Right lobe of liver (tissue), 6 donors: ENCODE measurements around the gene ODF2. TPM values are rescaled to one million over a fixed set of nuclear protein-coding genes. Genes with fewer than 3 reads are reported as not detected.

ENCODE experiments used
- ATAC-seq, 4 donors: fragments of 200-7000 bp; cut with Tn5 transposase; one replicate each; pipeline ENCODE4 v1.9.1; 2020; ENCODE audit warnings: mild to moderate bottlenecking in 4 of 4, moderate library complexity in 4 of 4
- DNase-seq, 3 donors: peaks; one replicate each; pipeline ENCODE4 v3.0.0-alpha.2; 2020
- H3K27ac ChIP-seq, 3 donors: fragments of 200-600 bp; one replicate each; pipeline ENCODE4 v1.8.0; 2022
- H3K27me3 ChIP-seq, 2 donors: fragments of 200-600 bp; one replicate each; pipeline ENCODE4 v1.8.0; 2022
- H3K36me3 ChIP-seq, 4 donors: fragments of 200-600 bp; sonication (generic) in 1 of 4; one replicate each; pipeline versions ENCODE4 v1.5.1 to v1.8.0; 2017 to 2022; ENCODE audit warnings: control low read depth in 1 of 4
- H3K4me1 ChIP-seq, 4 donors: fragments of 200-600 bp; sonication (generic) in 1 of 4; one replicate each; pipeline versions ENCODE4 v1.5.1 to v1.8.0; 2017 to 2022; ENCODE audit warnings: control low read depth in 1 of 4
- H3K4me3 ChIP-seq, 3 donors: fragments of 200-600 bp; one replicate each; pipeline ENCODE4 v1.8.0; 2022
- H3K9me3 ChIP-seq, 4 donors: fragments of 200-600 bp; sonication (generic) in 1 of 4; one replicate each; pipeline versions ENCODE4 v1.5.1 to v1.8.0; 2017 to 2022; ENCODE audit warnings: control low read depth in 1 of 4
- POLR2A ChIP-seq: fragments of 450-650 bp; IDR thresholded peaks from one replicate; pipeline ENCODE4 v1.6.1; 2017; ENCODE audit warnings: antibody characterized with exemption, mild to moderate bottlenecking
- WGBS: methylation state at CpG from one replicate; pipeline ENCODE4 v1.1.6; 2018; ENCODE audit warnings: low coverage, low lambda C conversion rate; ENCODE audit not compliant: insufficient coverage; ENCODE audit errors: missing lambda C conversion rate; 5-methylcytosine and 5-hydroxymethylcytosine counted together
- intact Hi-C, 2 donors: fragments of 100-400 bp; cut with DNase I; formaldehyde crosslinking; loops; one replicate each; pipeline versions ENCODE4 v1.11.2 to v1.14.1; 2022
- total RNA-seq, 6 experiments: library from RNA; depleted of rRNA in 2 of 6; stranded (reverse); fragments of >200 nt in 2 of 6; fragmentation: NEBNext Ultra II Directional in 3 of 6; extraction: Animal tissue kit (Norgen Biotek cat#: 25700) in 3 of 6; gene quantifications; one replicate each; pipeline versions ENCODE4 v1.1.0 to v1.2.4, GENCODE V29; 2016 to 2023
- TF ChIP-seq, protein P1 (sequence below), 4 donors: fragments of 200-600 bp in 3 of 4; fragments of 450-650 bp in 1 of 4; IDR thresholded peaks; one replicate each; pipeline versions ENCODE4 v1.5.1 to v1.8.0; 2016 to 2022; ENCODE audit warnings: antibody characterized with exemption in 4 of 4, mild to moderate bottlenecking in 2 of 4
- donor health status: DM: no; HTN: yes; CAD: no.
- donor health status: DM: no; HTN: no; CAD: no.
- donor health status: DM: no; HTN: no; CAD: no.
- donor health status: DM: no; HTN: yes; CAD: no.
- donor health status: DM: no; HTN: yes; CAD: no.

The ODF2 gene
- total RNA-seq, 6 experiments from 2014 or later: 5.5 to 17.1 (median 10.8) TPM

DNA sequence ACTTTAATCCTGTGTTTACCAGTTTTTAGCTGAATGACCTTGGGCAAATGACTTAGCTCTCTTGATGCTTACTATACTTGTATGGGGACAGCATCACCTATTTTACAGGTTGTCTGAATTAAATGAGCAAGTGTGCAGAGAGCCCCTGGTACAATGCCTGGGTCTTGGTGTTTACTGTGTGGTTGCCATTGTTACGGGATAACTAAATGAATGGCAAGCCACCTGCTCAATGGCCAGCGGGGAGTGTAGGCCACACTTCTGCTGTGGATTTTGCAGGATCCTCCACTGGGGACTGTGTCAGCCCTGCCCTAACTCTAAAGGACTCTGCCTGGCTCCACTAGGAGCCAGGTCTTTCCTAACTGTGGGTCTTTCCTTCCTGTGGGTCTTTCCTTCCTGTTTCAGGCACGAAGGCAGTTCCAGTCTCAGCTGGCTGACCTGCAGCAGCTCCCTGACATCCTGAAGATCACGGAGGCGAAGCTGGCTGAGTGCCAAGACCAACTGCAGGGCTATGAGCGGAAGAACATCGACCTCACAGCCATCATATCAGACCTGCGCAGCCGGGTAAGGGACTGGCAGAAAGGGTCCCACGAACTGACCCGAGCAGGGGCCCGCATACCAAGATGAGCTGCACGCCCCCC is 38.4 kb downstream of the ODF2 start:
- intact Hi-C loops: loop anchor here in 1 of 2 donors (10.0 kb wide), 1 partner anchor 141 kb away; no protein-coding TSS in a partner anchor
- WGBS: 2% methylated on average over 7 of the region's 13 CpGs
- peak; percentile 81 to 89 (median 87) for DNase-seq
- Histone ChIP-seq H3K4me3 (no peak overlapping the region), H3K36me3 (peaks cover 0 to 8% (median 1%) of the 10 kb centered on the region in 4 donors), H3K4me1 (peaks cover 0 to 28% (median 16%) of the 10 kb centered on the region in 4 donors), H3K27me3 (no peaks in the 10 kb centered on the region), H3K9me3 (no peaks in the 10 kb centered on the region), H3K27ac (peak overlapping the region in 1 of 3 donors; percentile 41)
- ATAC-seq: peak; percentile 59 to 74 (median 70)
- TF ChIP-seq, protein P1, sequence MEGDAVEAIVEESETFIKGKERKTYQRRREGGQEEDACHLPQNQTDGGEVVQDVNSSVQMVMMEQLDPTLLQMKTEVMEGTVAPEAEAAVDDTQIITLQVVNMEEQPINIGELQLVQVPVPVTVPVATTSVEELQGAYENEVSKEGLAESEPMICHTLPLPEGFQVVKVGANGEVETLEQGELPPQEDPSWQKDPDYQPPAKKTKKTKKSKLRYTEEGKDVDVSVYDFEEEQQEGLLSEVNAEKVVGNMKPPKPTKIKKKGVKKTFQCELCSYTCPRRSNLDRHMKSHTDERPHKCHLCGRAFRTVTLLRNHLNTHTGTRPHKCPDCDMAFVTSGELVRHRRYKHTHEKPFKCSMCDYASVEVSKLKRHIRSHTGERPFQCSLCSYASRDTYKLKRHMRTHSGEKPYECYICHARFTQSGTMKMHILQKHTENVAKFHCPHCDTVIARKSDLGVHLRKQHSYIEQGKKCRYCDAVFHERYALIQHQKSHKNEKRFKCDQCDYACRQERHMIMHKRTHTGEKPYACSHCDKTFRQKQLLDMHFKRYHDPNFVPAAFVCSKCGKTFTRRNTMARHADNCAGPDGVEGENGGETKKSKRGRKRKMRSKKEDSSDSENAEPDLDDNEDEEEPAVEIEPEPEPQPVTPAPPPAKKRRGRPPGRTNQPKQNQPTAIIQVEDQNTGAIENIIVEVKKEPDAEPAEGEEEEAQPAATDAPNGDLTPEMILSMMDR (IDR thresholded peaks at IDR 0.05): no peak
- no peak for TF ChIP-seq POLR2A

DNA sequence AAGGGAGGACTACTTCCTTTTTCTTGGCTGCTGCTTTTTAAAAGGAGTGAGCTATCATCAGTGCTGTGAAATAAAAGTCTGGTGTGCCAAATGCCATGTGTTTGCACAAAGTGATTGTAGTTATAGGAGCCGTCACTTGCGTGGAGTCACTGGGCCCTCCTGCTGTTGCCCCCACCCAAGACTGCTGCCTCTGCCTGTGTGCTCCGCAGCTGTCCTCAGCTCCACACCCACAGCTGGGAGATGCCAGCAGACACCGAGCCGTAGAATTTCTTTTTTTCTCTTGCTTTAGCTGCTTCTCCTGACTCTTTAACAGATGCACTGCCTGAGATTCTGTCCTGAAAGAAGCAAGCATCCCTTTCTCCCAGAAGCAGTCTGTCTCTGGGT is 38.9 kb downstream of the ODF2 start:
- H3K27me3 ChIP-seq: no peaks in the 10 kb centered on the region
- H3K27ac ChIP-seq: peak overlapping the region in 1 of 3 donors; percentile 41
- no peaks in the 10 kb centered on the region for H3K9me3 ChIP-seq
- intact Hi-C loops: loop anchor here in 1 of 2 donors (10.0 kb wide), 1 partner anchor 140 kb away; no protein-coding TSS in a partner anchor
- no peak for TF ChIP-seq POLR2A
- TF ChIP-seq, protein P1 (IDR thresholded peaks at IDR 0.05): no peak
- H3K36me3 ChIP-seq: peaks cover 0 to 13% (median 1%) of the 10 kb centered on the region in 4 donors
- 48% methylated on average over 4 of the region's 5 CpGs for WGBS
- DNase-seq (no peak), ATAC-seq (peak in 2 of 4 donors; percentile 5 to 6)
- H3K4me1 ChIP-seq: peaks cover 0 to 28% (median 16%) of the 10 kb centered on the region in 4 donors
- no peak overlapping the region for H3K4me3 ChIP-seq

DNA sequence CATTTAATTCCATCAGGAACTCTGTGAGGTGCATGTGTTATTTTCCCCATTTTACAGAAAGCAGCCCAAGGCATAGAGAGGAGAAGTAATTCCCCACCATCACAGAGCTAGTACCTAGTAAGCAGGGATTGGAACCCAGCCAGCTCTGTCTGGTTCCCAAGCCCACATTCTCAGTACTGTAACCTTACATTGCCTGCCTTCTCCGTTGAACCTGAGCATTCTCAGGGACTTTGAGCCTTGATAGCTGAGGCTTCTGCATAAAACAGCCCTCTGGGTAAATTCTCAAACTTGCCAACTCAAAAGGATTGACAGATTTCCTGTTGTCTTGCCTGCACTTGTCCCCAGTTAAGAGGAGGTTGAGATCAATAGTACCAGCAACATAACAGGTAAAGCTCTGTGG is 39.5 kb downstream of the ODF2 start:
- TF ChIP-seq, protein P1 (IDR thresholded peaks at IDR 0.05): no peak
- no peak for TF ChIP-seq POLR2A
- WGBS: 0% methylated on average over 1 of the region's 1 CpG
- DNase-seq: no peak
- intact Hi-C loops: loop anchor here in 1 of 2 donors (10.0 kb wide), 1 partner anchor 140 kb away; no protein-coding TSS in a partner anchor
- peak overlapping the region; percentile 23 to 73 (median 41) for H3K27ac ChIP-seq
- no peaks in the 10 kb centered on the region for H3K27me3 ChIP-seq
- H3K4me3 ChIP-seq: no peak overlapping the region
- peak; percentile 13 to 41 (median 21) for ATAC-seq
- H3K36me3 ChIP-seq: peaks cover 0 to 18% (median 1%) of the 10 kb centered on the region in 4 donors
- H3K4me1 ChIP-seq: peaks cover 0 to 28% (median 16%) of the 10 kb centered on the region in 4 donors
- no peaks in the 10 kb centered on the region for H3K9me3 ChIP-seq

DNA sequence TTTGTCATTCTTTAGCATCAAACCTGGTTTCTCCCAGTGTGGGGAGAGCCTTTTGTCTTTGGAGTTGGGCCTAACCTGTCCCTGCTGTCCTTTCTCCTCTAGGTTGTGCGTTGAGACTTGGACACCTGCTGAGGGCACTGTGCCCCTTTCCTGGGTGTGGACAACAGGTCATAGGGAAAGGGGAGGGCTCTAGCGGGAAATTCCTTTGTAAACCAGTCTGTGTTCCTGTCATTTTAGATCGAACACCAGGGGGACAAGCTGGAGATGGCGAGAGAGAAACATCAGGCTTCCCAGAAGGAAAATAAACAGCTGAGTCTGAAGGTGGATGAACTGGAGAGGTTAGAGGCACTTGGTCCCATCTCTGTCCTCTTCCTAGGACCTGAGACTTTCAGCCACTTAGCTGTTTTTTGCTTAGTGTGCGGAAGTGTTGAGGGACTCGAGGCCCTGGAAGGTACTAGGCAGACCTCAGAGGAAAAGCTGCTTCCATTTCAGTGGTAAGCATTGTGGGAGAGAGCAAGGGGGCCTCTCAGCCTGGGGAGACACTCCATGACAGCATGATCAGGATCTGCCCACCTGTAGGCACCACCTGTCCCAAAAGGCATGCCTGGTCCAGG is 40.1 kb downstream of the ODF2 start:
- Histone ChIP-seq H3K9me3 (no peaks in the 10 kb centered on the region), H3K4me1 (peaks cover 0 to 28% (median 16%) of the 10 kb centered on the region in 4 donors), H3K36me3 (peaks cover 0 to 18% (median 1%) of the 10 kb centered on the region in 4 donors), H3K27me3 (no peaks in the 10 kb centered on the region), H3K27ac (peak overlapping the region; percentile 23 to 73 (median 41)), H3K4me3 (peak overlapping the region in 1 of 3 donors; percentile 10)
- 39% methylated on average over 4 of the region's 6 CpGs for WGBS
- DNase-seq (peak; percentile 64 to 73 (median 72)), ATAC-seq (peak; percentile 93 to 94 (median 93))
- TF ChIP-seq, protein P1 (IDR thresholded peaks at IDR 0.05): peak; percentile 45 to 64 (median 49)
- TF ChIP-seq POLR2A: no peak
- intact Hi-C loops: loop anchor here in 1 of 2 donors (10.0 kb wide), 1 partner anchor 139 kb away; no protein-coding TSS in a partner anchor
